HG02981 (cell line): Measurements from ENCODE around the gene ARFRP1.
"Not testable (repeated sequence)": the region's sequence is repeated elsewhere in the genome, so short reads cannot be mapped to it uniquely, and the experiment has no call there.

Source experiments
- ATAC-seq: cut with Tn5 transposase; IDR thresholded peaks from one replicate; pipeline ENCODE4 v1.9.1; 2021; ENCODE audit warnings: mild to moderate bottlenecking, moderate library complexity; ENCODE audit not compliant: unreplicated experiment

The ARFRP1 gene

GRCh38 chr20:63733579-63734081 lies 25.9 kb upstream of the ARFRP1 start:
- no peak for ATAC-seq

GRCh38 chr20:63733117-63733516 lies 25.3 kb upstream of the ARFRP1 start:
- no peak for ATAC-seq

GRCh38 chr20:63732118-63733095 lies 24.6 kb upstream of the ARFRP1 start:
- ATAC-seq: no peak

GRCh38 chr20:63731410-63731809 lies 23.6 kb upstream of the ARFRP1 start:
- ATAC-seq: no peak

GRCh38 chr20:63730189-63730733 lies 22.5 kb upstream of the ARFRP1 start:
- ATAC-seq: not testable (repeated sequence)

GRCh38 chr20:63722967-63723622 lies 15.3 kb upstream of the ARFRP1 start:
- ATAC-seq: not testable (repeated sequence)

- ATAC-seq: no peak
These were observed 11.2 kb upstream of the ARFRP1 start for GRCh38 chr20:63718996-63719395.

GRCh38 chr20:63714858-63715257 lies 7.1 kb upstream of the ARFRP1 start:
- no peak for ATAC-seq

- ATAC-seq: no peak
These were observed 4.4 kb upstream of the ARFRP1 start for GRCh38 chr20:63712191-63712590.

GRCh38 chr20:63711085-63711645 lies 3.4 kb upstream of the ARFRP1 start:
- no peak for ATAC-seq

GRCh38 chr20:63709149-63709527 lies 1.4 kb upstream of the ARFRP1 start:
- ATAC-seq: no peak

- ATAC-seq: peak; percentile 14
These were observed 749 bp upstream of the ARFRP1 start for GRCh38 chr20:63708301-63709148.

GRCh38 chr20:63706852-63707557 lies 771 bp downstream of the ARFRP1 start:
- ATAC-seq: peak; percentile 18

GRCh38 chr20:63706027-63706695 lies 1.6 kb downstream of the ARFRP1 start:
- ATAC-seq: no peak

GRCh38 chr20:63705232-63706026 lies 2.3 kb downstream of the ARFRP1 start:
- no peak for ATAC-seq

GRCh38 chr20:63704749-63705117 lies 3.0 kb downstream of the ARFRP1 start:
- no peak for ATAC-seq

- no peak for ATAC-seq
These were observed 3.6 kb downstream of the ARFRP1 start for GRCh38 chr20:63703976-63704748.
